PFSK-1 (cell line): ENCODE measurements around the gene JOSD1.

Source experiments
- FOXP2 ChIP-seq: optimal IDR thresholded peaks from 2 replicates; pipeline ENCODE3; 2011; ENCODE audit warnings: borderline replicate concordance, control low read depth, inconsistent platforms; ENCODE audit not compliant: insufficient read depth; ENCODE audit errors: extremely low read length, extremely low read depth
- POLR2AphosphoS5 ChIP-seq: IDR thresholded peaks from 2 replicates; pipeline ENCODE4 v1.6.1; 2012; ENCODE audit warnings: low read depth, mild to moderate bottlenecking, control low read depth, low read length, moderate library complexity
- SIN3A ChIP-seq: IDR thresholded peaks from 2 replicates; pipeline ENCODE4 v1.6.1; 2012; ENCODE audit warnings: mild to moderate bottlenecking, low read length, moderate library complexity, borderline replicate concordance; ENCODE audit not compliant: insufficient read depth
- TAF1 ChIP-seq: IDR thresholded peaks from 2 replicates; pipeline ENCODE4 v1.6.1; 2012; ENCODE audit warnings: low read length, control low read depth, borderline replicate concordance; ENCODE audit not compliant: insufficient read depth
- TF ChIP-seq, protein P1 (sequence below), 2 experiments: IDR thresholded peaks; 2 replicates each; pipeline versions ENCODE4 v1.6.1 to v1.8.0; 2011 to 2012; ENCODE audit warnings: low read depth in 2 of 2, low read length in 2 of 2, control low read depth in 1 of 2, inconsistent platforms in 1 of 2, mild to moderate bottlenecking in 1 of 2, moderate library complexity in 1 of 2; ENCODE audit not compliant: insufficient read depth in 1 of 2

JOSD1 gene

DNA sequence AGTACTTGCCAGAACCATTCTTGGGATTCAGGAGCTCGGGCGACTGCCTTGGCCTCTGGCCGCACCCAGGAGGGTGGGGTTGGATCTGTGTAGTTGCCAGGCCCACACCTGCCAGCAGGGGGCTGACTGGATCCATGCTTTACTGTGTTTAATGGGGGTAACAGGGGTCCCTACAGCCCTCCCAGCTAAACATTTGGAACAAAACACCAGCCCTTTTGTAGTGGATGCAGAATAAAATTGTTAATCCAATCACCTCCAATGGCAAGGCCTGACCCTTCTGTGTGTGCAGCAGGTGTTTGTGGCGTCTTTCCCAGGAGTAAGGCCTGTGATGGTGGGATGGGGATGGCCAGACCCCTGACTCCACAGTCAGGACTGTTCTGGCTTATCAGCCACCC is 32.6 kb upstream of the JOSD1 start:
- TF ChIP-seq SIN3A = no peak
- TF ChIP-seq, protein P1, sequence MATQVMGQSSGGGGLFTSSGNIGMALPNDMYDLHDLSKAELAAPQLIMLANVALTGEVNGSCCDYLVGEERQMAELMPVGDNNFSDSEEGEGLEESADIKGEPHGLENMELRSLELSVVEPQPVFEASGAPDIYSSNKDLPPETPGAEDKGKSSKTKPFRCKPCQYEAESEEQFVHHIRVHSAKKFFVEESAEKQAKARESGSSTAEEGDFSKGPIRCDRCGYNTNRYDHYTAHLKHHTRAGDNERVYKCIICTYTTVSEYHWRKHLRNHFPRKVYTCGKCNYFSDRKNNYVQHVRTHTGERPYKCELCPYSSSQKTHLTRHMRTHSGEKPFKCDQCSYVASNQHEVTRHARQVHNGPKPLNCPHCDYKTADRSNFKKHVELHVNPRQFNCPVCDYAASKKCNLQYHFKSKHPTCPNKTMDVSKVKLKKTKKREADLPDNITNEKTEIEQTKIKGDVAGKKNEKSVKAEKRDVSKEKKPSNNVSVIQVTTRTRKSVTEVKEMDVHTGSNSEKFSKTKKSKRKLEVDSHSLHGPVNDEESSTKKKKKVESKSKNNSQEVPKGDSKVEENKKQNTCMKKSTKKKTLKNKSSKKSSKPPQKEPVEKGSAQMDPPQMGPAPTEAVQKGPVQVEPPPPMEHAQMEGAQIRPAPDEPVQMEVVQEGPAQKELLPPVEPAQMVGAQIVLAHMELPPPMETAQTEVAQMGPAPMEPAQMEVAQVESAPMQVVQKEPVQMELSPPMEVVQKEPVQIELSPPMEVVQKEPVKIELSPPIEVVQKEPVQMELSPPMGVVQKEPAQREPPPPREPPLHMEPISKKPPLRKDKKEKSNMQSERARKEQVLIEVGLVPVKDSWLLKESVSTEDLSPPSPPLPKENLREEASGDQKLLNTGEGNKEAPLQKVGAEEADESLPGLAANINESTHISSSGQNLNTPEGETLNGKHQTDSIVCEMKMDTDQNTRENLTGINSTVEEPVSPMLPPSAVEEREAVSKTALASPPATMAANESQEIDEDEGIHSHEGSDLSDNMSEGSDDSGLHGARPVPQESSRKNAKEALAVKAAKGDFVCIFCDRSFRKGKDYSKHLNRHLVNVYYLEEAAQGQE (IDR thresholded peaks at IDR 0.05; ENCODE audit: insufficient read depth in 1 of 2, low read depth in 2 of 2, low read length in 2 of 2) = no peak
- no peak; the same call in 1 of the 2 replicates for TF ChIP-seq POLR2AphosphoS5
- no peak for TF ChIP-seq TAF1
- TF ChIP-seq FOXP2 = no peak

DNA sequence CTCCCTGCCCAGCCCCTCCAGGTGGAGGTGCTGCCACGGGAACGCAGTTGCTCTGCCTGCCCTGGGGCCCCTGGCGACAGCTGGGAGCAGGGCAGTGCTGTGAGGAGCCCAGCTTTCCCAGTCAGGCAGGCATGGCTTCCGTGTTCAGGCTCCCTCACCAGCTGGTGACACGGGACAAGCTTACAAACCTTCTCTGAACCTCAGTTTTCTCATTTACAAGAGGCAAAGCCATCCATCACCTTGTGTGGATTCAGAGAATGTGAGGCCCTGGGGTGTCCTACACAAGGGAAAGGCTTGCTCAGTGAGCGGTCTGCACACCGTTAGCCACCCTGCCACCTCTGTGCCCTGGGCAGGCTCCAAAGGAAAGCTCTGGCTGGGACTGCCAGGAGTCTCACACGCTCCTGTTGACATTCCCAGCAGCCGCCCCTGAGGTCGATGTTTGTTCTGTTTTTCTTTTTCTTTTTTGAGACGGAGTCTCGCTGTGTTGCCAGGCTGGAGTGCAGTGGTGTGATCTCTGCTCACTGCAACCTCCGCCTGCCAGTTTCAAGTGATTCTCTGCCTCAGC is 31.6 kb upstream of the JOSD1 start:
- TF ChIP-seq, protein P1 (IDR thresholded peaks at IDR 0.05; ENCODE audit: insufficient read depth in 1 of 2, low read depth in 2 of 2, low read length in 2 of 2) = no peak
- TF ChIP-seq SIN3A (no peak), FOXP2 (no peak), POLR2AphosphoS5 (no peak), TAF1 (no peak)

DNA sequence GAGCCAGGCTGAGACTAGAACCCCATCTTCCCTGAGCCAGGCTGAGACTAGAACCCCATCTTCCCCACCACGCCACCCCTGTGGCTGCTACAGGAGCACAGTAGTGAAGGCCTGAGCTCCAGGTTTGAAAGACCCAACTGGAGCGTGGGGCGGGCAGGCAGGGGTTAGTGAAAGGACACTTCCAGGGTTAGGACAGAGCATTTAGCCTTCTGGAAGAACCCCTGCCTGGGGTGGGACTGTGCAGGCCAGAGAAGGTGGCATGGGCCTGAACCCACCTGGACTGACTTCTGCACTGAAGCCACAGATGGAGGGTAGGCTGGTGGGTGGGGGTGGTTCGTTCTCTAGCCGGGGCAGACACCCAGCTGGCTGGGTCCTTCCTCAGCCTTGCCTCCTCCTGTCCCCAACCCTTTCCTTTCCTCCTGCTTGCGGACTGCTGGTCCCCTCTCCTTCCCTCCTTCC is 31.0 kb upstream of the JOSD1 start:
- no peak for TF ChIP-seq SIN3A
- TF ChIP-seq, protein P1 (IDR thresholded peaks at IDR 0.05; ENCODE audit: insufficient read depth in 1 of 2, low read depth in 2 of 2, low read length in 2 of 2) = no peak
- TF ChIP-seq TAF1 = no peak
- TF ChIP-seq POLR2AphosphoS5 = no peak
- TF ChIP-seq FOXP2 = no peak

GRCh38 chr22:38730411-38730871 is 29.7 kb upstream of the JOSD1 start:
- TF ChIP-seq FOXP2 (no peak), POLR2AphosphoS5 (no peak), TAF1 (no peak), SIN3A (no peak)
- TF ChIP-seq, protein P1 (IDR thresholded peaks at IDR 0.05; ENCODE audit: insufficient read depth in 1 of 2, low read depth in 2 of 2, low read length in 2 of 2) = no peak
